Heart right ventricle (tissue), 16 donors: ENCODE results near the gene BNIP3. TPM values are rescaled to one million over a fixed set of nuclear protein-coding genes. Genes with fewer than 3 reads are reported as not detected.
A peak's percentile ranks its signal among the peaks of the same experiment; 100 is the strongest.

Experiments
- ATAC-seq, 8 donors: fragments of 200-7000 bp; cut with Tn5 transposase; one replicate each; pipeline ENCODE4 v1.9.1; 2020; ENCODE audit warnings: mild to moderate bottlenecking in 8 of 8, moderate library complexity in 8 of 8, moderate number of reproducible peaks in 1 of 8
- DNase-seq, 2 donors: peaks; one replicate each; pipeline ENCODE4 v3.0.0-alpha.2; 2020
- H3K27ac ChIP-seq, 10 donors: fragments of 200-600 bp; sonication (generic) in 2 of 10; one replicate each; pipeline versions ENCODE4 v1.5.0 to v1.8.0; 2020 to 2022; ENCODE audit warnings: mild to moderate bottlenecking in 3 of 10
- H3K27me3 ChIP-seq, 7 donors: fragments of 200-600 bp; one replicate each; pipeline ENCODE4 v1.8.0; 2021 to 2022; ENCODE audit warnings: mild to moderate bottlenecking in 2 of 7
- H3K36me3 ChIP-seq, 9 donors: fragments of 200-600 bp; sonication (generic) in 1 of 9; one replicate each; pipeline versions ENCODE4 v1.5.0 to v1.8.0; 2020 to 2022; ENCODE audit warnings: mild to moderate bottlenecking in 2 of 9
- H3K4me1 ChIP-seq, 9 donors: fragments of 200-600 bp; sonication (generic) in 1 of 9; one replicate each; pipeline versions ENCODE4 v1.5.0 to v1.8.0; 2020 to 2022; ENCODE audit warnings: mild to moderate bottlenecking in 4 of 9
- H3K4me3 ChIP-seq, 10 donors: fragments of 200-600 bp; sonication (generic) in 2 of 10; one replicate each; pipeline versions ENCODE4 v1.5.0 to v1.8.0; 2020 to 2022; ENCODE audit warnings: mild to moderate bottlenecking in 7 of 10, moderate library complexity in 2 of 10
- H3K9me3 ChIP-seq, 11 donors: fragments of 200-600 bp in 10 of 11; sonication (generic) in 2 of 11; one replicate each; pipeline versions ENCODE4 v1.5.0 to v1.8.0; 2013 to 2022; ENCODE audit warnings: mild to moderate bottlenecking in 2 of 11, control low read depth in 1 of 11, moderate library complexity in 1 of 11
- WGBS, 2 donors: extraction: QIAGEN DNeasy Blood & Tissue Kit; methylation state at CpG; one replicate each; pipeline ENCODE4 v1.1.7; 2013; ENCODE audit warnings: inconsistent platforms in 1 of 2; 5-methylcytosine and 5-hydroxymethylcytosine counted together
- intact Hi-C, 10 donors: fragments of 100-400 bp; cut with DNase I; formaldehyde crosslinking; loops; one replicate each; pipeline versions ENCODE4 v1.11.1 to v1.14.2; 2022
- polyA plus RNA-seq, 2 donors: library from polyadenylated mRNA; stranded (reverse); fragments of 200-250 nt; gene quantifications; one replicate each; pipeline ENCODE4 v1.2.3, GENCODE V29; 2013
- total RNA-seq, 10 donors: library from RNA; stranded (reverse); fragmentation: NEBNext Ultra II Directional in 3 of 10; extraction: Animal tissue kit (Norgen Biotek cat#: 25700) in 3 of 10; gene quantifications; one replicate each; pipeline versions ENCODE4 v1.2.1 to v1.2.4, GENCODE V29; 2021 to 2023
- TF ChIP-seq, protein P1 (sequence below), 9 donors: fragments of 200-600 bp; sonication (generic) in 2 of 9; IDR thresholded peaks; one replicate each; pipeline versions ENCODE4 v1.5.0 to v1.8.0; 2021 to 2022; ENCODE audit warnings: antibody characterized with exemption in 9 of 9, mild to moderate bottlenecking in 5 of 9, moderate library complexity in 1 of 9
- donor health status: Arrhythmogenic right ventricular cardiomyopathy.
- donor health status: ischemic (EF 13 %, LVEDD 7.1; RV severe dilation, severe dysfunction).
- donor health status: healthy with polysubstance abuse.
- donor health status: DM: no; HTN: yes; CAD: no.
- donor health status: DM: no; HTN: no; CAD: no.
- donor health status: ischemic (EF 25% LVEDD 6.9; RV normal size, moderate dysfunction).
- donor health status: ischemic (EF 25% LVEDD 5.7; RV mildly dilated, moderate dysfunction).
- donor health status: healthy.
- donor health status: DM: yes; HTN: yes; CAD: no.
- donor health status: Ischemic cardiomyopathy.
- donor health status: ischemic (EF 35%, LVEDD 5.7; RV mildly dilated, moderate dysfunction).
- donor health status: nonischemic (EF 11% LVEDD 7.7; RV severe dilation, severe dysfunction).
- donor health status: DM: yes; HTN: yes; CAD: no.
- donor health status: PGD.
- donor health status: ischemic (EF 29% LVEDD 5.4; RV normal size, mild dysfunction).
- donor health status: nonischemic (EF 23%, LVEDD 6.1; RV moderate dilation, normal function).

BNIP3 gene
- total and polyA plus RNA-seq, 12 donors, result 34.6 to 211 (median 148) TPM

DNA sequence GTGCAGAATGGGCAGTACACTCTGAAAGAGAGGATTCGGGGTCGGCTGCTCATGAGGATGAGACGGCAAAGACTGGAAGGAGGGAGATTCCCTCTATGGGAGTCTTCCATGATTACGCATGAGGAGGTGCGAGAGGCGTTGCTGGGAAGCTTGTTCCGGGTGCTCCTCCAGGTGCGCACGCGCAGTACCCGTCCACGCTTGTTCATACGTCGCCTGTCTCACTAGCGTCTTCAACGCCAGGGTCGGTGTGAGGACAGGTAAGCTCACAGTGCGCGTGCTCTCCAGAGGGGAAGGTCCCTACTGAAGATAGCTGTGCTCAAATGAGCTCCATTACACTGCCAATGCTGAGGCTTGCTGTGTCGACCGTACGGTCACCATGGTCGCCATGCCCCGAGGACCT lies 39.3 kb upstream of the BNIP3 start:
- no peak overlapping the region for H3K27ac ChIP-seq
- no peaks in the 10 kb centered on the region for H3K36me3 ChIP-seq
- ATAC-seq, result peak in 1 of 8 donors; percentile 21
- DNase-seq, result no peak
- intact Hi-C loops, result loop anchor here in 5 of 10 donors (5.0 to 10.0 kb wide), 3 partner anchors 39 to 124 kb away; partner anchors contain the start of genes BNIP3 (in 3 of the 5) and PPP2R2D (in 1 of the 5)
- H3K9me3 ChIP-seq, result no peaks in the 10 kb centered on the region
- H3K27me3 ChIP-seq, result peaks cover 0 to 28% (median 19%) of the 10 kb centered on the region in 7 donors
- H3K4me1 ChIP-seq, result peaks cover 0 to 12% (median 8%) of the 10 kb centered on the region in 9 donors
- 95% methylated on average over 24 of the region's 24 CpGs for WGBS, 2 donors
- no peak overlapping the region for H3K4me3 ChIP-seq
- TF ChIP-seq, protein P1, sequence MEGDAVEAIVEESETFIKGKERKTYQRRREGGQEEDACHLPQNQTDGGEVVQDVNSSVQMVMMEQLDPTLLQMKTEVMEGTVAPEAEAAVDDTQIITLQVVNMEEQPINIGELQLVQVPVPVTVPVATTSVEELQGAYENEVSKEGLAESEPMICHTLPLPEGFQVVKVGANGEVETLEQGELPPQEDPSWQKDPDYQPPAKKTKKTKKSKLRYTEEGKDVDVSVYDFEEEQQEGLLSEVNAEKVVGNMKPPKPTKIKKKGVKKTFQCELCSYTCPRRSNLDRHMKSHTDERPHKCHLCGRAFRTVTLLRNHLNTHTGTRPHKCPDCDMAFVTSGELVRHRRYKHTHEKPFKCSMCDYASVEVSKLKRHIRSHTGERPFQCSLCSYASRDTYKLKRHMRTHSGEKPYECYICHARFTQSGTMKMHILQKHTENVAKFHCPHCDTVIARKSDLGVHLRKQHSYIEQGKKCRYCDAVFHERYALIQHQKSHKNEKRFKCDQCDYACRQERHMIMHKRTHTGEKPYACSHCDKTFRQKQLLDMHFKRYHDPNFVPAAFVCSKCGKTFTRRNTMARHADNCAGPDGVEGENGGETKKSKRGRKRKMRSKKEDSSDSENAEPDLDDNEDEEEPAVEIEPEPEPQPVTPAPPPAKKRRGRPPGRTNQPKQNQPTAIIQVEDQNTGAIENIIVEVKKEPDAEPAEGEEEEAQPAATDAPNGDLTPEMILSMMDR (IDR thresholded peaks at IDR 0.05), result no peak

DNA sequence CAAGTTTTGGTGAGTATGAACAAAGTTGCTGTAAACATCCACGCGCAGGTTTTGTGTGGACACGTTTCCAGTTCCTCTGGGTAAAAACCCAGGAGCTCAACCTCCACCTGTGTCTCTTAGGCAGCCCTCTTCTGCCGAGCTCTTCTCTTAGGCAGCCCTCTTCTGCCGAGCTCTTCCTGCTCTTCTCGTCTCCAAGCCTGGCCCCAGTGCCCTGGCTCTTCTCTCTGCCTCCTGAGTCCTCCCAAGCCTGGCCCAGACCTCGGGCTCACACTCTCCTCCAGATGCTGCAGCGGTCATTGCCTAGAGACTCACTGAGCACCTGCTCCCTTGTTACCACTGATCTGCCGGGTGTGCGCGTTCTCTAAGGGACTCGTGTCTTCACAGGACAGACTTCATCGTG lies 38.7 kb upstream of the BNIP3 start:
- intact Hi-C loops, result loop anchor here in 5 of 10 donors (5.0 to 10.0 kb wide), 3 partner anchors 38 to 124 kb away; partner anchors contain the start of genes BNIP3 (in 3 of the 5) and PPP2R2D (in 1 of the 5)
- TF ChIP-seq, protein P1 (IDR thresholded peaks at IDR 0.05), result no peak
- peaks cover 0 to 12% (median 8%) of the 10 kb centered on the region in 9 donors for H3K4me1 ChIP-seq
- H3K9me3 ChIP-seq, result no peaks in the 10 kb centered on the region
- 87% methylated on average over 13 of the region's 13 CpGs for WGBS, 2 donors
- no peak for ATAC-seq
- peaks cover 0 to 22% (median 17%) of the 10 kb centered on the region in 7 donors for H3K27me3 ChIP-seq
- no peak for DNase-seq
- no peak overlapping the region for H3K27ac ChIP-seq
- H3K4me3 ChIP-seq, result no peak overlapping the region
- no peaks in the 10 kb centered on the region for H3K36me3 ChIP-seq

DNA sequence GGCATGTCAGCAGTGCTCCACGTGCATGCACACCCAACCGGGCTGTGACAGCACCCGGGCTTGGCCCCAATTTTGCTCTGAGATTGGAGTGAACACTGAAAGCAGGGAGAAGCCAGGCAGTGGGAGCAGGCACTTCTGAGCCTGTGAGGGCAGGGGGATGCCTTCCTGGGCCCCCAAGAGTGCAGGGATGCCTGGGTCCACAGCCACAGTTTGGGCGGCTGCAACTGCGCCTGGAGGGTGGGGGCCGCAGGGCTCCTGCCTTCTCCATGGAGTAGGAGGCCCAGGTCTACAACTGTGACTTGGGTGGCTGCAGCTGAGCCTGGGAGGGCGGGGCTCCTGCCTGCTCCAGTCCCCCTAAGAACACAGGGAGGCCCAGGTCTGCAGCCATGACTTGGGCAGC lies 37.6 kb upstream of the BNIP3 start:
- no peak overlapping the region for H3K27ac ChIP-seq
- H3K9me3 ChIP-seq, result no peaks in the 10 kb centered on the region
- ATAC-seq, result no peak
- no peak for DNase-seq
- peaks cover 0 to 15% (median 8%) of the 10 kb centered on the region in 9 donors for H3K4me1 ChIP-seq
- H3K27me3 ChIP-seq, result peaks cover 0 to 12% (median 8%) of the 10 kb centered on the region in 7 donors
- H3K36me3 ChIP-seq, result no peaks in the 10 kb centered on the region
- 82 to 94% methylated on average over 7 of the region's 7 CpGs for WGBS, 2 donors
- TF ChIP-seq, protein P1 (IDR thresholded peaks at IDR 0.05), result no peak
- H3K4me3 ChIP-seq, result no peak overlapping the region
- intact Hi-C loops, result no loop called here

DNA sequence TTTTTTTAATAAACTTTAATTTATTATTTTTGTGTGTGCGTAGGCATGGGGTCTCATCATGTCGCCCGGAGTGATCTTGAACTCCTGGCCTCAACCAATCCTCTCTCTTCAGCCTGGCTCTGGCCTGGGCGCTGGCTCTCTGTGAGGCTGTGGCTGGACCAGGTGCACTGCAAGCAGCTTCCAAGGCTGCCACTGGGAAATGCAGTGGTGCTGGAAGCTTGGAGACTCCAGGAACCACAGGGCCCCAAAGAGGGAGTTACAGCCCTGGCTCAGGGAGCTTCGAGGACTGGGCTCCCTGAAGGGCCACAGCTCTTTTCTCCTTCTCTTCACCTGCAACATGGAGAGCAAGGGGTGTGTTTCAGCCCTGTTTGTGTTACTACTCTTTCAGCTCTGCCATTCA lies 36.7 kb upstream of the BNIP3 start:
- no peak for ATAC-seq
- no peaks in the 10 kb centered on the region for H3K36me3 ChIP-seq
- H3K4me1 ChIP-seq, result peaks cover 0 to 17% (median 4%) of the 10 kb centered on the region in 9 donors
- H3K4me3 ChIP-seq, result no peak overlapping the region
- H3K9me3 ChIP-seq, result no peaks in the 10 kb centered on the region
- peaks cover 0 to 3% (median under 1%) of the 10 kb centered on the region in 7 donors for H3K27me3 ChIP-seq
- TF ChIP-seq, protein P1 (IDR thresholded peaks at IDR 0.05), result no peak
- WGBS, 2 donors, result 74 to 97% methylated on average over 5 of the region's 5 CpGs
- DNase-seq, result no peak
- no peak overlapping the region for H3K27ac ChIP-seq
- intact Hi-C loops, result no loop called here
